Cerebellar cortex (tissue), 1 donor: ENCODE results near the gene SLC47A1.
"Not testable (repeated sequence)": the region's sequence is repeated elsewhere in the genome, so short reads cannot be mapped to it uniquely, and the experiment has no call there.

Experiments
- DNase-seq: peaks from one replicate; pipeline ENCODE4 v3.0.0-alpha.2; 2015; ENCODE audit warnings: low spot score

The SLC47A1 gene

GRCh38 chr17:19533718-19534561 lies at the start of gene SLC47A1:
TSS of gene SLC47A1 (plus strand) at chr17:19533854. CDS start at chr17:19533940, 86 bp downstream.
- DNase-seq: no peak

- DNase-seq: no peak
Observed at GRCh38 chr17:19485800-19486340, 47.8 kb upstream of the SLC47A1 start.

GRCh38 chr17:19486351-19487023 lies 47.2 kb upstream of the SLC47A1 start:
- no peak for DNase-seq

GRCh38 chr17:19487024-19487600 lies 46.5 kb upstream of the SLC47A1 start:
- DNase-seq: no peak

GRCh38 chr17:19492141-19492540 lies 41.5 kb upstream of the SLC47A1 start:
- no peak for DNase-seq

- no peak for DNase-seq
Observed at GRCh38 chr17:19494961-19495806, 38.5 kb upstream of the SLC47A1 start.

- no peak for DNase-seq
Observed at GRCh38 chr17:19495828-19496528, 37.7 kb upstream of the SLC47A1 start.

GRCh38 chr17:19497624-19498023 lies 36.0 kb upstream of the SLC47A1 start:
- no peak for DNase-seq

- DNase-seq: no peak
Observed at GRCh38 chr17:19501219-19501618, 32.4 kb upstream of the SLC47A1 start.

- no peak for DNase-seq
Observed at GRCh38 chr17:19502517-19502916, 31.1 kb upstream of the SLC47A1 start.

GRCh38 chr17:19505561-19505960 lies 28.1 kb upstream of the SLC47A1 start:
- not testable (repeated sequence) for DNase-seq

GRCh38 chr17:19507775-19508576 lies 25.7 kb upstream of the SLC47A1 start:
- DNase-seq: peak; percentile 96

- peak; percentile 48 for DNase-seq
Observed at GRCh38 chr17:19508577-19508867, 25.1 kb upstream of the SLC47A1 start.

GRCh38 chr17:19509281-19509852 lies 24.3 kb upstream of the SLC47A1 start:
- not testable (repeated sequence) for DNase-seq

- DNase-seq: no peak
Observed at GRCh38 chr17:19510903-19511302, 22.8 kb upstream of the SLC47A1 start.

GRCh38 chr17:19513897-19514488 lies 19.7 kb upstream of the SLC47A1 start:
- peak; percentile 84 for DNase-seq

- no peak for DNase-seq
Observed at GRCh38 chr17:19517699-19518098, 16.0 kb upstream of the SLC47A1 start.

- not testable (repeated sequence) for DNase-seq
Observed at GRCh38 chr17:19519388-19520291, 14.0 kb upstream of the SLC47A1 start.

GRCh38 chr17:19520641-19521040 lies 13.0 kb upstream of the SLC47A1 start:
- DNase-seq: no peak
